Measurements from ENCODE around the gene MACROH2A2.

Gene MACROH2A2

DNA sequence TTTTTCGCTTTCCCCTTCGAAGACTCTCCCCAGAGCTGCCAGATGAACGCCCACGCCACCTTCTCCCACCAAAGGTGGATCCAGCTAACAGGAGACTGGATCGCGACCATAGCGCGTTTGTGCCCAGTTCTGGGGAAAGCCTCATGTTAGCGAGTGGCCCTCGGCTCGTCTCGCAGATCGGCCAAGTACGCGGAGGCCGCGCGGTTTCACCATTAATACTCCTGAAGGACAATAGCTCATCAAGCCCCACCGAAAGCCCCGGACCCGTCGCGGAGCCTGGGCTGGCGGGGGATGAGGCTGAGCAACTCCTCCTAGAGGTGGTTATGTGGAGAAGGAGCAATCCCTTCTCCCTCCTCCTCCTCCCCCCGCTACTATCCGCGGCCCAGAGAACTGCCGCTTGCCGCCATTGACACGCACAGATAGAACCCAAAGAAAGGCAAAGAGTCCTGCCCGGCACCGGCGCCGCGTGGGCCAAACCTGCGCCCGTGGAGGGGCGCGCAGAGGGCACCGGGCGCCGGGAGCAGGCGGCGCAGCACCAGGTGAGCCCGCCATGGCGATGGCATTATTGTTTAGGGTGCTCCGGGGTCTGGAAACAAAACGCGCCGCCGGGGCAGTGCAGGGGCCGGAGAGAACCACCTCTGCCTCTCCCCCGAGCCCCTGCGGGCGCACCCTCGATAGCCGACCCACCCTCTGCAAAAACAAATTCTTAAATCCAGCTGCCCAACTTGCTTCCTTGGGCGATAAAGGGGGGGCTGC, at the start of gene MACROH2A2:
Gene MACROH2A2 (plus strand): TSS at position 385 of the 756 bp plus-strand sequence. CDS start 22,813 bp downstream, outside the sequence.
- Histone ChIP-seq H3K27ac (ENCODE audit: low read length) (no peak within 1 kb of the TSS), H4K20me1 (ENCODE audit: insufficient read depth, low read length) (no peaks in the 10 kb centered on the region), H3K27me3 (ENCODE audit: low read depth, low read length) (peaks cover 9% of the 10 kb centered on the region; the same call in 1 of the 2 replicates), H3K4me2 (ENCODE audit: low read length) (no peak within 1 kb of the TSS), H3K79me2 (ENCODE audit: low read length) (no peaks in the 10 kb centered on the region), H3K36me3 (replicated peaks; ENCODE audit: low read depth, low read length) (no peaks in the 10 kb centered on the region), H3K4me1 (ENCODE audit: low read length) (no peaks in the 10 kb centered on the region), H2AFZ (ENCODE audit: low read depth, low read length) (no peak within 1 kb of the TSS), H3K9ac (ENCODE audit: low read length) (no peak within 1 kb of the TSS), H3K9me3 (ENCODE audit: insufficient read depth, low read length) (no peaks in the 10 kb centered on the region), H3K4me3 (ENCODE audit: low read length) (no peak within 1 kb of the TSS)
- no peak for TF ChIP-seq CTCF (IDR thresholded peaks at IDR 0.05; ENCODE audit: low read depth, low read length)
- no peak for TF ChIP-seq EZH2phosphoT487 (IDR thresholded peaks at IDR 0.05; ENCODE audit: low read depth)

DNA sequence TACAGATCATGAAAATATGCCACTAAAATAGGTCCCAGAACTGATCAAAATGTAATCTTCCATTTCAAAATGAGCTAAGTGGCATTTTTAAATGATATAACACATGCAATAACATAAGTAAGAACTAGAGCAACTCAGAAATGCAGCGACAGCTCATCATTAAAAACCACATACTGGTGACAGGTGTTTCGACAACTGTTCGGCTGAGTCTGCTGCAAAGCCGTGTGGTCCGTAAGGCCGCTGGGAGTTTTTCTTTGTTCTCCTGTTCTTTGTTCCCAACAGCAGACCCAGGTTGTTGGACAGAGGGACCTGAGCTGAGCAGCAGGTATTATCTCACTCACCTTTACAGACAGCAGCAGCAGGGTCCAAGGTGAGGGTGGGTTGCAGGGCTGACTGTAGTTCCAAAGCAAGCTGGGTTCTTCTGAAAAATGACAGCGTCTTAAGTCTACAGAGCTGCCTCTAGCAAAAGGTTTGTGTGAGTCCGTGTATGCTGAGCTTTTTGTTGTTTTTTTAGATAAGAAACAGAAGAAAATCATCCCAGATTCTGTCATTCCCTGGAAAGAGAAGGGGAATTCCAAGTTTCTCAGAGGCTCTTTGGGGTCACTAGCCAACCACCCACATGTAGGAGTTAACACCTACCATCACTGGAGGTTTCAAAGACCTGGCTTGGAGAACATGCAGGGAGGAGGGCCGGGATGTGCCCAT, 45.4 kb upstream of the MACROH2A2 start:
- Histone ChIP-seq H2AFZ (ENCODE audit: low read depth, low read length) (no peak overlapping the region), H3K9me3 (ENCODE audit: insufficient read depth, low read length) (no peaks in the 10 kb centered on the region), H3K27ac (ENCODE audit: low read length) (no peak overlapping the region), H4K20me1 (ENCODE audit: insufficient read depth, low read length) (no peaks in the 10 kb centered on the region), H3K79me2 (ENCODE audit: low read length) (no peaks in the 10 kb centered on the region), H3K36me3 (replicated peaks; ENCODE audit: low read depth, low read length) (no peaks in the 10 kb centered on the region), H3K4me3 (ENCODE audit: low read length) (no peak overlapping the region), H3K4me1 (ENCODE audit: low read length) (no peaks in the 10 kb centered on the region), H3K9ac (ENCODE audit: low read length) (no peak overlapping the region), H3K4me2 (ENCODE audit: low read length) (no peak overlapping the region), H3K27me3 (ENCODE audit: low read depth, low read length) (peaks cover 9% of the 10 kb centered on the region; the same call in 1 of the 2 replicates)
- TF ChIP-seq CTCF (IDR thresholded peaks at IDR 0.05; ENCODE audit: low read depth, low read length) (no peak), EZH2phosphoT487 (IDR thresholded peaks at IDR 0.05; ENCODE audit: low read depth) (no peak)

- no peak overlapping the region for H3K4me2 ChIP-seq (ENCODE audit: low read length)
- H2AFZ ChIP-seq (ENCODE audit: low read depth, low read length) = no peak overlapping the region
- H3K27me3 ChIP-seq (ENCODE audit: low read depth, low read length) = peaks cover 8% of the 10 kb centered on the region; the same call in 1 of the 2 replicates
- no peak for TF ChIP-seq EZH2phosphoT487 (IDR thresholded peaks at IDR 0.05; ENCODE audit: low read depth)
- no peak for TF ChIP-seq CTCF (IDR thresholded peaks at IDR 0.05; ENCODE audit: low read depth, low read length)
- no peaks in the 10 kb centered on the region for H4K20me1 ChIP-seq (ENCODE audit: insufficient read depth, low read length)
- no peaks in the 10 kb centered on the region for H3K4me1 ChIP-seq (ENCODE audit: low read length)
- H3K27ac ChIP-seq (ENCODE audit: low read length) = no peak overlapping the region
- no peak overlapping the region for H3K4me3 ChIP-seq (ENCODE audit: low read length)
- H3K9ac ChIP-seq (ENCODE audit: low read length) = no peak overlapping the region
- no peaks in the 10 kb centered on the region for H3K79me2 ChIP-seq (ENCODE audit: low read length)
- H3K36me3 ChIP-seq (replicated peaks; ENCODE audit: low read depth, low read length) = no peaks in the 10 kb centered on the region
- no peaks in the 10 kb centered on the region for H3K9me3 ChIP-seq (ENCODE audit: insufficient read depth, low read length)
Measured at GRCh38 chr10:70031215-70031614, 21.4 kb upstream of the MACROH2A2 start.

DNA sequence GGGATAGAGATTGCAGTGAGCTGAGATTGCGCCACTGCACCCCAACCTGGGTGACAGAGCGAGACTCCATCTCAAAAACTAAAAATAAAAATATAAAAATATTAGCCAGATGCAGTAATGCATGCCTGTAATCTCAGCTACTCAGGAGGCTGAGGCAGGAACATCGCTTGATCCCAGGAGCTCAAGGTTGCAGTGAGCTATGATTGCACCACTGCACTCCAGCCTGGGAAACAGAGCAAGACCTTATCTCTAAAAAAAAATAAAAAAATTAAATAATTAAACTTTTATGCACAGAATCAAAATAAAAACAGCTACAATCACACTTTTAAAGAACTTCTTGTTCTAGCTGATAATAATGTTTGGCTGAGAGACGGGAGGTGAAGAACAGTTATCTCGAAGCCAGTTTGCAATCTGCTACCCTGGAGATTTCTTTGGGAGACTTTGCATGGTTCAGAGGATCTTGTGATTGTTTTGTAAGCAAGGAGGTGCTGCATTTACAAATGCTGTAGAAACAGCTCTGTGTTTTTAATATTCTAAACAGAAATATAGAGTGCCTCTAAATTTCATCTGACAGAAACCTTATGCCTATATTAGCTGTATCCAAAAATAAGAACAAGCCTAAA, 19.9 kb upstream of the MACROH2A2 start:
- no peak overlapping the region for H3K9ac ChIP-seq (ENCODE audit: low read length)
- no peak overlapping the region for H3K4me3 ChIP-seq (ENCODE audit: low read length)
- H3K4me1 ChIP-seq (ENCODE audit: low read length) = no peaks in the 10 kb centered on the region
- H2AFZ ChIP-seq (ENCODE audit: low read depth, low read length) = no peak overlapping the region
- no peaks in the 10 kb centered on the region for H3K79me2 ChIP-seq (ENCODE audit: low read length)
- no peak for TF ChIP-seq EZH2phosphoT487 (IDR thresholded peaks at IDR 0.05; ENCODE audit: low read depth)
- no peak for TF ChIP-seq CTCF (IDR thresholded peaks at IDR 0.05; ENCODE audit: low read depth, low read length)
- H3K27me3 ChIP-seq (ENCODE audit: low read depth, low read length) = peaks cover 8% of the 10 kb centered on the region; the same call in 1 of the 2 replicates
- H4K20me1 ChIP-seq (ENCODE audit: insufficient read depth, low read length) = no peaks in the 10 kb centered on the region
- H3K9me3 ChIP-seq (ENCODE audit: insufficient read depth, low read length) = no peaks in the 10 kb centered on the region
- no peak overlapping the region for H3K27ac ChIP-seq (ENCODE audit: low read length)
- H3K4me2 ChIP-seq (ENCODE audit: low read length) = no peak overlapping the region
- H3K36me3 ChIP-seq (replicated peaks; ENCODE audit: low read depth, low read length) = no peaks in the 10 kb centered on the region

Measured in OCI-LY3 (cell line).